A549 (cell line): ENCODE measurements around the gene TALDO1. TPM values are rescaled to one million over a fixed set of nuclear protein-coding genes. Genes with fewer than 3 reads are reported as not detected.

Source experiments
- ATAC-seq, 2 experiments: fragments of 200-7000 bp in 1 of 2; fragments of >200 bp in 1 of 2; cut with Nextera tagmentation in 1 of 2; cut with Tn5 transposase in 1 of 2; 3 replicates each; pipeline versions ENCODE4 v1.8.0 to v1.9.1; 2018 to 2020; ENCODE audit warnings: mild to moderate bottlenecking in 1 of 2, moderate library complexity in 1 of 2
- CTCF ChIA-PET: fragments of 300-600 bp; sonication (Branson Sonifier 250); formaldehyde crosslinking; extraction: SDS; loops from one replicate; lab custom pipeline; 2021; ENCODE audit warnings: antibody characterized with exemption, inconsistent platforms; lab: Yijun Ruan, JAX
- POLR2A ChIA-PET: fragments of 350-600 bp; formaldehyde crosslinking; extraction: SDS; loops from one replicate; lab custom pipeline; 2021; ENCODE audit warnings: antibody characterized with exemption, inconsistent platforms; lab: Yijun Ruan, JAX
- DNase-seq, 2 experiments: peaks; one replicate each; pipeline versions ENCODE4 v3.0.0 to v3.0.0-alpha.2; 2011 to 2016; ENCODE audit warnings: low read depth in 1 of 2, low spot score in 1 of 2
- FAIRE-seq: peaks from 2 replicates; lab custom pipeline; 2011; peaks lifted over from hg19 to GRCh38; lab: Jason Lieb, UNC
- H3K27ac ChIP-seq, 2 experiments: fragments of >200 bp; sonication (Bioruptor Twin); formaldehyde crosslinking; 3 replicates each; pipeline ENCODE4 v1.5.1; 2016 to 2017
- H3K4me1 ChIP-seq: fragments of >200 bp; sonication (Bioruptor Twin); formaldehyde crosslinking; 3 replicates; pipeline ENCODE4 v1.6.1; 2016
- H3K4me2 ChIP-seq: fragments of >200 bp; sonication (Bioruptor Twin); formaldehyde crosslinking; 3 replicates; pipeline ENCODE4 v1.6.1; 2016
- H3K4me3 ChIP-seq: fragments of >200 bp; sonication (Bioruptor Twin); formaldehyde crosslinking; 3 replicates; pipeline ENCODE4 v1.5.1; 2016
- H3K9me3 ChIP-seq: fragments of >200 bp; sonication (Bioruptor Twin); formaldehyde crosslinking; 3 replicates; pipeline ENCODE4 v1.6.1; 2016
- EP300 ChIP-seq, 2 experiments: fragments of >200 bp; sonication (Bioruptor Twin); formaldehyde crosslinking; IDR thresholded peaks; 2 replicates in 1 of 2; 3 replicates in 1 of 2; pipeline ENCODE4 v1.6.1; 2016 to 2017
- HDAC2 ChIP-seq: fragments of 200-600 bp; sonication (generic); IDR thresholded peaks from 2 replicates; pipeline ENCODE4 v1.6.1; 2016
- JUN ChIP-seq, 2 experiments: fragments of >200 bp; sonication (Bioruptor Twin); formaldehyde crosslinking; IDR thresholded peaks; 2 replicates in 1 of 2; 3 replicates in 1 of 2; pipeline ENCODE4 v1.6.1; 2016 to 2017
- MYC ChIP-seq: IDR thresholded peaks from 2 replicates; pipeline ENCODE4 v1.6.1; 2012; ENCODE audit warnings: mild to moderate bottlenecking, inconsistent platforms, low read length, improper control_type of control experiment, borderline replicate concordance
- NPAS2 ChIP-seq: fragments of 250-450 bp; sonication (Bioruptor Pico); IDR thresholded peaks from 2 replicates; pipeline ENCODE4 v1.8.0; 2022; ENCODE audit warnings: mild to moderate bottlenecking, moderate library complexity, borderline replicate concordance
- PHF8 ChIP-seq: fragments of 200-600 bp; sonication (generic); IDR thresholded peaks from 2 replicates; pipeline ENCODE4 v1.6.1; 2016; ENCODE audit warnings: low read depth, mild to moderate bottlenecking, antibody characterized with exemption, moderate library complexity, borderline replicate concordance
- POLR2A ChIP-seq: IDR thresholded peaks from 2 replicates; pipeline ENCODE4 v1.6.1; 2012; ENCODE audit warnings: mild to moderate bottlenecking, low read length
- SMC3 ChIP-seq: fragments of >200 bp; sonication (Bioruptor Twin); formaldehyde crosslinking; IDR thresholded peaks from 3 replicates; pipeline ENCODE4 v1.6.1; 2018; ENCODE audit warnings: inconsistent platforms
- TP53 ChIP-seq: fragments of 250-450 bp; sonication (Bioruptor Pico); IDR thresholded peaks from 2 replicates; pipeline ENCODE4 v1.5.0; 2021; ENCODE audit warnings: mild to moderate bottlenecking, moderate library complexity
- ZC3H11A ChIP-seq: fragments of 450-650 bp; IDR thresholded peaks from 2 replicates; pipeline ENCODE4 v1.6.1; 2014; ENCODE audit warnings: antibody characterized with exemption, mild to moderate bottlenecking
- ZNF302 ChIP-seq: fragments of 250-450 bp; sonication (Bioruptor Pico); IDR thresholded peaks from 2 replicates; pipeline ENCODE4 v1.9.0; 2021; ENCODE audit warnings: inconsistent platforms, mild to moderate bottlenecking, moderate library complexity
- WGBS: methylation state at CpG from one replicate; pipeline ENCODE4 v1.1.6; 2017; ENCODE audit errors: missing lambda C conversion rate; 5-methylcytosine and 5-hydroxymethylcytosine counted together
- polyA plus RNA-seq, 4 experiments: library from polyadenylated mRNA; depleted of rRNA in 3 of 4; stranded (reverse); fragments of >200 nt; fragmentation: RNase III in 1 of 4; extraction: RNeasy Plus Mini Kit Qiagen cat#74134 plus additional on column Dnase treatment in 1 of 4; gene quantifications; 2 replicates in 3 of 4; 3 replicates in 1 of 4; pipeline ENCODE4 v1.2.3, GENCODE V29; 2011 to 2017
- TF ChIP-seq, protein P1 (sequence below): fragments of 250-450 bp; sonication (Bioruptor Pico); IDR thresholded peaks from 2 replicates; pipeline ENCODE4 v1.5.0; 2020; ENCODE audit warnings: low read depth, mild to moderate bottlenecking, moderate library complexity
- TF ChIP-seq, protein P2 (sequence below): fragments of >200 bp; sonication (Bioruptor Twin); formaldehyde crosslinking; IDR thresholded peaks from 3 replicates; pipeline ENCODE4 v1.6.1; 2016
- TF ChIP-seq, protein P3 (sequence below): fragments of >200 bp; sonication (Bioruptor Twin); formaldehyde crosslinking; IDR thresholded peaks from 3 replicates; pipeline ENCODE4 v1.5.1; 2016
- TF ChIP-seq, protein P4 (sequence below): IDR thresholded peaks from 2 replicates; pipeline ENCODE4 v1.6.1; 2012
- TF ChIP-seq, protein P5 (sequence below): IDR thresholded peaks from 2 replicates; pipeline ENCODE4 v1.6.1; 2012
- TF ChIP-seq, protein P6 (sequence below): fragments of 150-350 bp; IDR thresholded peaks from 2 replicates; pipeline ENCODE4 v1.6.1; 2014; ENCODE audit warnings: low read depth, mild to moderate bottlenecking, low read length

The TALDO1 gene
- polyA plus RNA-seq, 2 of the 4 experiments (the other 2 are of a cell fraction): 287 to 391 TPM

DNA sequence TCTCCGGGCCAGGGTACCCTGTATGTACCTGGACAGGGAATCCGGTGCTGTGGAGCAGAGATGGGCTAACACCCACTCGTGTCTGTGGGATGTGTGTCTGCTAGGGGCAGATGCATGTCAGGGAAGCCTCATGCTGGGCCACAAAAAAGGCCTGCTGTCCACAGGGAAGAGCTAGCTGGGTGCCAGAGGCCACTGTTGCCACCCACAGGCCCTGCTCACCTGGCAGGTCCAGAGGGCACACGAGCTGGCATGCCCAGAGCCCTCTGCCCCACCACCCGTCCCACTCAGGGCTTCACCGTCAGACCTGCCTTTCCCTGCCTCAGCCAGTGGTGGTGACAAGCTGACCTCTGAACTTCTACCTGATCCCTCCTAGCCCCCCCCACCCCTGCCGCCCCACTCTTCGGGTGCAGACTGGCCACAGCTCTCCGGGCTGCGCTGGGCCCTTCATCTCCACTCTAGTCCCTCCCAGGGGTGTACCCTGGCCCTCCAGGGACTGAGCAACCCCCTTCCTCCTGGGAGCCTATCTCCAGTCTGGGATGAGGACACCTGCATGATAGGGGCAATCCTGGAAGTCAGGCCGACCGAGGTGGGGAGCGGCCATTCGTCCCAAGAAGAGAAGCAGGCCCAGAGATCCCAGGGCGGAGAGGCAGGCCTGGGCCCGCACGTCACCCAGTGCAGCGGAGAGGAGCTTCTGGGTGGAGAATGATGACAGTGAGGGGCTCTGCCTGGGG lies 49.5 kb downstream of the TALDO1 start (continued):
- TF ChIP-seq, protein P1, sequence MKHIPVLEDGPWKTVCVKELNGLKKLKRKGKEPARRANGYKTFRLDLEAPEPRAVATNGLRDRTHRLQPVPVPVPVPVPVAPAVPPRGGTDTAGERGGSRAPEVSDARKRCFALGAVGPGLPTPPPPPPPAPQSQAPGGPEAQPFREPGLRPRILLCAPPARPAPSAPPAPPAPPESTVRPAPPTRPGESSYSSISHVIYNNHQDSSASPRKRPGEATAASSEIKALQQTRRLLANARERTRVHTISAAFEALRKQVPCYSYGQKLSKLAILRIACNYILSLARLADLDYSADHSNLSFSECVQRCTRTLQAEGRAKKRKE (CRISPR knock-in tag): no peak
- no peak for TF ChIP-seq ZNF302 (CRISPR knock-in tag)
- no peak for TF ChIP-seq MYC

DNA sequence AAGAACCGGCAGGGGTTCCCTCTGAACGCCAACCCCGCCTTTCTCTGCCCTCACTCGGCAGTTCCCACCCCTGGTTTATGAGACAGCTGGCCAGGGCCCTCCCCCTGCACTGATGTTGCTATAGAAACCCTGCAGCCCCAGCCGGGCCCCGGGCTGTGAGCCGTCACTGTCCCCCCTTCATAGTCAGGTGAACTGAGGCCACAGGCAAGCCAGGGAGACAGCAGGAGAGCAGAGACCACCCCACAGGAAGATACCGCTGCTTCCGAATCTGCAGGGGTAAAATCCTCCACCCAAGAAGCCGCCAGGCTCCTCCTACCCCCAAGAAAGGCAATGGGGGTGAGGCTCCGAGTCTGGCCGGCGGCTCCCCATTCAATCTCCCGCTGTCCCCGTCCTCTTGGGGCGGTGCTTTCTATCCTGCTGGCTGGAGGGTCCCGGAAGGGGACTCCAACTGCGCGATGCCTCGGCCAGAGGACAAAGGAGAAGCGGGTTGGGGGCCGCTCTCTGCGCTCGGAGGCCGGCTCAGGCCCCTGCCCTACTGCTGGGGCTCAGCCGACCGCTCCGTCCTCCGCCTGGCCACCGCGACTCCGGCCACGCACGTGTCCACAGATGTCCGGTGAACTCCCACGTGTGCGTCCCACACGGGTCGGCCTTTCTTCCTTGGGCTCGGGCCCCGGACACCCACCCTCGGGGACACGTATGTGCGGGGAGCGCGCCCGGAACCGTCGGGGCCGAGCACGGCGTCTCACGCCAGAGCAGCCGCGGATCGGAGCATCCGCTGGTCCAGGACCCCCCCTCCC lies 50.2 kb downstream of the TALDO1 start:
- peak; percentile 69 to 80 for DNase-seq
- under 1% methylated on average over 22 of the region's 57 CpGs for WGBS

DNA sequence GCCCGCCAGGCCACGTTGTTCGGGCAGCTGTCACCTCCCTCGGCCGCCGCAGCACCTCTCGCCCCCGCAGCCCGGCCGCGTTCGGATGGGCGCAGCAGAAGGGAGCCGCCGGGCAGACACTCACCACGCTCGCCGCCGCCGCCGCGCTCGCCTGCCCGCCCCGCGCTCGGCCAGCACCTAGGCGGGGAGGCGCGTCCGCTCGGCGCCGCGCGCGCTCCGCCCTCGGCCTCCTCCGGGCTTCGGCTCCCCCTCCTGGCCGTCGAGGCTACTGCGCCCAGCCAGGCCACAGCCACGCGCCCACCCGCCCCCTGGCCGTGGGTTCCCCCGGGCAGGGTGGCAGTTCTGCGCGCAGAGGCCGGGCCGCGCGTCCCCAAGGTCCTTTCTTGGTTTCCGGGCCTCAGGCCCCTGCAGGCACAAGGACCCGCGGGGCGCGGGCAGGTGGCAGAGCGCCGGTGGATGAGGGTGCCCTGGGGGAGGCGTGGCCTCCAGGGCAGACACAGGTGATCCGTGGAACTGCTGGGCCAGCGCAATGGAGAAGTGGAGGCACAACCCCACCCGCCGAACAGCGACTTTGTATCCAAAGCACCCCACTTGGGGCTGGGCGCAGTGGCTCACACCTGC lies 50.9 kb downstream of the TALDO1 start, which contains the start of gene SLC25A22:
SLC25A22 (minus strand) TSS at position 189 of the 621 bp plus-strand sequence. CDS start 3,275 bp downstream, outside the sequence.
- ChIA-PET CTCF (interaction anchor here (0.9 to 2.1 kb wide), 6 partner anchors 8 to 23 kb away, joined by 4 to 13 read pairs (median 7); partner anchors contain the start of genes CEND1, GATD1 and RPLP2), POLR2A (interaction anchor here (0.7 kb wide), 1 partner anchor 97 kb away, joined by 3 read pairs; no protein-coding TSS in a partner anchor)
- peaks cover 28% of the 10 kb centered on the region for H3K4me1 ChIP-seq
- peak; percentile 51 to 69 for ATAC-seq
- H3K9me3 ChIP-seq: no peaks in the 10 kb centered on the region
- DNase-seq: peak; percentile 79 to 87
- 0% methylated on average over 4 of the region's 69 CpGs for WGBS
- FAIRE-seq: no peak
- H3K4me3 ChIP-seq: peak within 1 kb of the TSS; percentile 66
- peak within 1 kb of the TSS; percentile 76 to 99 for H3K27ac ChIP-seq
- peak within 1 kb of the TSS; percentile 90 for H3K4me2 ChIP-seq
- TF ChIP-seq, protein P2, sequence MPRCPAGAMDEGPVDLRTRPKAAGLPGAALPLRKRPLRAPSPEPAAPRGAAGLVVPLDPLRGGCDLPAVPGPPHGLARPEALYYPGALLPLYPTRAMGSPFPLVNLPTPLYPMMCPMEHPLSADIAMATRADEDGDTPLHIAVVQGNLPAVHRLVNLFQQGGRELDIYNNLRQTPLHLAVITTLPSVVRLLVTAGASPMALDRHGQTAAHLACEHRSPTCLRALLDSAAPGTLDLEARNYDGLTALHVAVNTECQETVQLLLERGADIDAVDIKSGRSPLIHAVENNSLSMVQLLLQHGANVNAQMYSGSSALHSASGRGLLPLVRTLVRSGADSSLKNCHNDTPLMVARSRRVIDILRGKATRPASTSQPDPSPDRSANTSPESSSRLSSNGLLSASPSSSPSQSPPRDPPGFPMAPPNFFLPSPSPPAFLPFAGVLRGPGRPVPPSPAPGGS: peak; percentile 63; the same call in 2 of the 3 replicates
- TF ChIP-seq EP300 (IDR thresholded peaks at IDR 0.05) (no peak), PHF8 (no peak), JUN (IDR thresholded peaks at IDR 0.05) (peak; percentile 50 to 88; a peak in 3 of 5 replicates), POLR2A (peak; percentile 67), SMC3 (peak; percentile 39; the same call in 2 of the 3 replicates), ZNF302 (CRISPR knock-in tag) (no peak)
- TF ChIP-seq, protein P3, sequence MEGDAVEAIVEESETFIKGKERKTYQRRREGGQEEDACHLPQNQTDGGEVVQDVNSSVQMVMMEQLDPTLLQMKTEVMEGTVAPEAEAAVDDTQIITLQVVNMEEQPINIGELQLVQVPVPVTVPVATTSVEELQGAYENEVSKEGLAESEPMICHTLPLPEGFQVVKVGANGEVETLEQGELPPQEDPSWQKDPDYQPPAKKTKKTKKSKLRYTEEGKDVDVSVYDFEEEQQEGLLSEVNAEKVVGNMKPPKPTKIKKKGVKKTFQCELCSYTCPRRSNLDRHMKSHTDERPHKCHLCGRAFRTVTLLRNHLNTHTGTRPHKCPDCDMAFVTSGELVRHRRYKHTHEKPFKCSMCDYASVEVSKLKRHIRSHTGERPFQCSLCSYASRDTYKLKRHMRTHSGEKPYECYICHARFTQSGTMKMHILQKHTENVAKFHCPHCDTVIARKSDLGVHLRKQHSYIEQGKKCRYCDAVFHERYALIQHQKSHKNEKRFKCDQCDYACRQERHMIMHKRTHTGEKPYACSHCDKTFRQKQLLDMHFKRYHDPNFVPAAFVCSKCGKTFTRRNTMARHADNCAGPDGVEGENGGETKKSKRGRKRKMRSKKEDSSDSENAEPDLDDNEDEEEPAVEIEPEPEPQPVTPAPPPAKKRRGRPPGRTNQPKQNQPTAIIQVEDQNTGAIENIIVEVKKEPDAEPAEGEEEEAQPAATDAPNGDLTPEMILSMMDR: peak; percentile 84
- TF ChIP-seq, protein P4, sequence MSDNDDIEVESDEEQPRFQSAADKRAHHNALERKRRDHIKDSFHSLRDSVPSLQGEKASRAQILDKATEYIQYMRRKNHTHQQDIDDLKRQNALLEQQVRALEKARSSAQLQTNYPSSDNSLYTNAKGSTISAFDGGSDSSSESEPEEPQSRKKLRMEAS: peak; percentile 55

More for the DNA sequence above, 50.2 kb downstream of the TALDO1 start:
- POLR2A ChIA-PET: interaction anchor here (0.7 to 1.5 kb wide), 5 partner anchors 11 to 96 kb away, joined by 3 to 6 read pairs (median 3); partner anchors contain the start of genes PNPLA2 and RPLP2
- peak; percentile 45 to 67 for ATAC-seq
- peak overlapping the region; percentile 90 for H3K4me2 ChIP-seq
- TF ChIP-seq NPAS2 (CRISPR knock-in tag): no peak
- TF ChIP-seq, protein P4: peak; percentile 62; the same call in 1 of the 2 replicates
- TF ChIP-seq EP300 (IDR thresholded peaks at IDR 0.05): no peak
- TF ChIP-seq ZC3H11A: no peak
- TF ChIP-seq PHF8: peak; percentile 36; the same call in 1 of the 2 replicates
- TF ChIP-seq, protein P3: no peak
- TF ChIP-seq TP53 (CRISPR knock-in tag): peak; percentile 57; the same call in 1 of the 2 replicates
- TF ChIP-seq HDAC2: no peak
- TF ChIP-seq, protein P5, sequence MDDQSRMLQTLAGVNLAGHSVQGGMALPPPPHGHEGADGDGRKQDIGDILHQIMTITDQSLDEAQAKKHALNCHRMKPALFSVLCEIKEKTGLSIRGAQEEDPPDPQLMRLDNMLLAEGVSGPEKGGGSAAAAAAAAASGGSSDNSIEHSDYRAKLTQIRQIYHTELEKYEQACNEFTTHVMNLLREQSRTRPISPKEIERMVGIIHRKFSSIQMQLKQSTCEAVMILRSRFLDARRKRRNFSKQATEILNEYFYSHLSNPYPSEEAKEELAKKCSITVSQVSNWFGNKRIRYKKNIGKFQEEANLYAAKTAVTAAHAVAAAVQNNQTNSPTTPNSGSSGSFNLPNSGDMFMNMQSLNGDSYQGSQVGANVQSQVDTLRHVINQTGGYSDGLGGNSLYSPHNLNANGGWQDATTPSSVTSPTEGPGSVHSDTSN: 0 out of 2 replicates have a peak, but pooled peaks have one; percentile 19
- TF ChIP-seq, protein P6, sequence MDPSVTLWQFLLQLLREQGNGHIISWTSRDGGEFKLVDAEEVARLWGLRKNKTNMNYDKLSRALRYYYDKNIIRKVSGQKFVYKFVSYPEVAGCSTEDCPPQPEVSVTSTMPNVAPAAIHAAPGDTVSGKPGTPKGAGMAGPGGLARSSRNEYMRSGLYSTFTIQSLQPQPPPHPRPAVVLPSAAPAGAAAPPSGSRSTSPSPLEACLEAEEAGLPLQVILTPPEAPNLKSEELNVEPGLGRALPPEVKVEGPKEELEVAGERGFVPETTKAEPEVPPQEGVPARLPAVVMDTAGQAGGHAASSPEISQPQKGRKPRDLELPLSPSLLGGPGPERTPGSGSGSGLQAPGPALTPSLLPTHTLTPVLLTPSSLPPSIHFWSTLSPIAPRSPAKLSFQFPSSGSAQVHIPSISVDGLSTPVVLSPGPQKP: no peak
- no peaks in the 10 kb centered on the region for H3K9me3 ChIP-seq
- FAIRE-seq: no peak
- H3K4me3 ChIP-seq: peak overlapping the region; percentile 66
- peaks cover 28% of the 10 kb centered on the region for H3K4me1 ChIP-seq
- CTCF ChIA-PET: interaction anchor here (0.6 to 2.1 kb wide), 2 partner anchors 14 to 452 kb away, joined by 3 to 13 read pairs; no protein-coding TSS in a partner anchor
- H3K27ac ChIP-seq: peak overlapping the region; percentile 76 to 99
